Colonic mucosa (tissue), 4 donors: ENCODE data around the gene AGFG1. TPM values are rescaled to one million over a fixed set of nuclear protein-coding genes. Genes with fewer than 3 reads are reported as not detected.

ENCODE experiments used
- DNase-seq: peaks from one replicate; pipeline ENCODE4 v3.0.0-alpha.2; 2020
- H3K27ac ChIP-seq: fragments of 200-600 bp; one replicate; pipeline ENCODE4 v1.8.0; 2021
- H3K27me3 ChIP-seq: fragments of 200-600 bp; one replicate; pipeline ENCODE4 v1.8.0; 2021
- H3K36me3 ChIP-seq: fragments of 200-600 bp; one replicate; pipeline ENCODE4 v1.8.0; 2021
- H3K4me1 ChIP-seq: fragments of 200-600 bp; one replicate; pipeline ENCODE4 v1.8.0; 2021; ENCODE audit warnings: mild to moderate bottlenecking
- H3K4me3 ChIP-seq: fragments of 200-600 bp; one replicate; pipeline ENCODE4 v1.8.0; 2021
- H3K9ac ChIP-seq, 2 donors: one replicate each; pipeline ENCODE4 v1.7.0; 2013; ENCODE audit warnings: control low read depth in 2 of 2, low read depth in 2 of 2, low read length in 2 of 2
- H3K9me3 ChIP-seq: fragments of 200-600 bp; one replicate; pipeline ENCODE4 v1.8.0; 2021
- intact Hi-C: fragments of 100-400 bp; cut with DNase I; formaldehyde crosslinking; loops from one replicate; pipeline ENCODE4 v1.14.1; 2022
- total RNA-seq, 2 donors: library from RNA; stranded (reverse); fragmentation: NEBNext Ultra II Directional in 1 of 2; extraction: Animal tissue kit (Norgen Biotek cat#: 25700) in 1 of 2; gene quantifications; one replicate each; pipeline ENCODE4 v1.2.1, GENCODE V29; 2021
- TF ChIP-seq, protein P1 (sequence below): fragments of 200-600 bp; IDR thresholded peaks from one replicate; pipeline ENCODE4 v1.8.0; 2022; ENCODE audit warnings: antibody characterized with exemption, mild to moderate bottlenecking
- donor health status: healthy.
- donor health status: DM: no; HTN: no; CAD: no.
- donor health status: DM: no; HTN: no; CAD: no.

Gene AGFG1
- total RNA-seq, 2 donors from 2014 or later = 83.3 to 101 TPM

DNA sequence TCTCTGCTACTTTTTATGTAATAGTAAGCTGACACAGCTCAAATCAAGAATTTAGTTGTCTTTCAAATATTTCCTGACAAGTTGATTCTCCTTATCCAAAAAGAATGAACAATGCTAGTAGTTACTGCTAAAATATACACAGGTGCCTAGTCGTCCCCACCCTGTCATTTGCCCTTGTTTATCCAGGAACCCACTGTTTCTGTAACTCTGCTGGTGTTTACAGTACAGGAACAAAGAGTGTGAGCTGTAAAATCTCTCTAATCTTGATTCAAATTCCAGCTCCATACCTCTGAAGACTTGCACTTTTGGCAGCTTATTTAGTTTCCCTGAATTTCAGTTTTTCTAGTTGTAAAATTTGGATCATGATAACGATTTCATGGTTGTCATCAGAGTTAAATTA lies 105.6 kb downstream of the AGFG1 start:
- peak overlapping the region in 1 of 2 donors; percentile 7 for H3K9ac ChIP-seq
- H3K9me3 ChIP-seq = no peaks in the 10 kb centered on the region
- intact Hi-C loops = no loop called here
- peak; percentile 43 for DNase-seq
- TF ChIP-seq, protein P1, sequence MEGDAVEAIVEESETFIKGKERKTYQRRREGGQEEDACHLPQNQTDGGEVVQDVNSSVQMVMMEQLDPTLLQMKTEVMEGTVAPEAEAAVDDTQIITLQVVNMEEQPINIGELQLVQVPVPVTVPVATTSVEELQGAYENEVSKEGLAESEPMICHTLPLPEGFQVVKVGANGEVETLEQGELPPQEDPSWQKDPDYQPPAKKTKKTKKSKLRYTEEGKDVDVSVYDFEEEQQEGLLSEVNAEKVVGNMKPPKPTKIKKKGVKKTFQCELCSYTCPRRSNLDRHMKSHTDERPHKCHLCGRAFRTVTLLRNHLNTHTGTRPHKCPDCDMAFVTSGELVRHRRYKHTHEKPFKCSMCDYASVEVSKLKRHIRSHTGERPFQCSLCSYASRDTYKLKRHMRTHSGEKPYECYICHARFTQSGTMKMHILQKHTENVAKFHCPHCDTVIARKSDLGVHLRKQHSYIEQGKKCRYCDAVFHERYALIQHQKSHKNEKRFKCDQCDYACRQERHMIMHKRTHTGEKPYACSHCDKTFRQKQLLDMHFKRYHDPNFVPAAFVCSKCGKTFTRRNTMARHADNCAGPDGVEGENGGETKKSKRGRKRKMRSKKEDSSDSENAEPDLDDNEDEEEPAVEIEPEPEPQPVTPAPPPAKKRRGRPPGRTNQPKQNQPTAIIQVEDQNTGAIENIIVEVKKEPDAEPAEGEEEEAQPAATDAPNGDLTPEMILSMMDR = no peak
- no peaks in the 10 kb centered on the region for H3K4me1 ChIP-seq
- H3K27me3 ChIP-seq = no peaks in the 10 kb centered on the region
- no peaks in the 10 kb centered on the region for H3K36me3 ChIP-seq
- no peak overlapping the region for H3K4me3 ChIP-seq
- no peak overlapping the region for H3K27ac ChIP-seq

DNA sequence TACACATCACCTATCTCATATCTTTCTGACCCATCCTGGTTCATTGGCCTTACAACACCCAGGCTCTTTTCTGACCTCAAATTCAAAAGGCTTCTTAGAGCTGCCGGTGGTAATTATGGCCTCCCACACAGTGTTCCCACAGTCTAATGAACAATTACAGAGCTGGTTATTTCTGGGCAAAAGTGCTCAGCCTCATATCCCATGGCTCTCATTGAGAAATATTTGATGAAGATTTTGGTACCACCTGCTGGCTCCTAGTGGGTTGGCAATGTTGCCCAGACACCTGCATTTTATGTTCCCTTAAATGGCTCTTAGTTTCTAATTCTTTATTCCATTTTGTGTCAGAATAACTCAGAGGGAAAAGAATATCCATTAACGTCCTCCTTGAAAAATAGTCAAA lies 106.7 kb downstream of the AGFG1 start:
- Histone ChIP-seq H3K27ac (no peak overlapping the region), H3K27me3 (no peaks in the 10 kb centered on the region), H3K4me3 (no peak overlapping the region), H3K36me3 (no peaks in the 10 kb centered on the region), H3K9ac (no peak overlapping the region), H3K9me3 (no peaks in the 10 kb centered on the region), H3K4me1 (no peaks in the 10 kb centered on the region)
- DNase-seq = no peak
- TF ChIP-seq, protein P1 = no peak
- intact Hi-C loops = no loop called here

DNA sequence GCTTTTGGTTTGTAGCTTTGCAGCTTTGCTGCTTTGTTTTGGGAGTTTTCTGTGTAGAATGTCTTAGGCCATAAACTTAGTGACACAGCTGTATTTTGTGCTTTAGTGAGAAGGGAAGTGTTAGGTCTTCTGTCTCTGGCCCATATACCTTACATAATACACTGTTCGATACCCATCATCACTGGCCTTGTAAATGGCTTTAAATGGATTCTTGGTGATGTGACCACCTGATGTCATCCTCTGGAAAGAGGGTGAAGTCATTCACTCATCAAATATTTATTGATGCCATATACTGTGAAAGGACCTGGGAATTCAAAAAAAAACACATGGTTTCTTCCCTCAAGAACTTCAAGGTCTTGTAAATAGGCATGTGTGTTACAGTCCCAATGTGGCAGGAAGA lies 107.8 kb downstream of the AGFG1 start:
- Histone ChIP-seq H3K27me3 (no peaks in the 10 kb centered on the region), H3K9me3 (no peaks in the 10 kb centered on the region), H3K36me3 (no peaks in the 10 kb centered on the region), H3K4me1 (no peaks in the 10 kb centered on the region), H3K27ac (no peak overlapping the region), H3K4me3 (no peak overlapping the region), H3K9ac (no peak overlapping the region)
- TF ChIP-seq, protein P1 = no peak
- no peak for DNase-seq
- intact Hi-C loops = no loop called here

DNA sequence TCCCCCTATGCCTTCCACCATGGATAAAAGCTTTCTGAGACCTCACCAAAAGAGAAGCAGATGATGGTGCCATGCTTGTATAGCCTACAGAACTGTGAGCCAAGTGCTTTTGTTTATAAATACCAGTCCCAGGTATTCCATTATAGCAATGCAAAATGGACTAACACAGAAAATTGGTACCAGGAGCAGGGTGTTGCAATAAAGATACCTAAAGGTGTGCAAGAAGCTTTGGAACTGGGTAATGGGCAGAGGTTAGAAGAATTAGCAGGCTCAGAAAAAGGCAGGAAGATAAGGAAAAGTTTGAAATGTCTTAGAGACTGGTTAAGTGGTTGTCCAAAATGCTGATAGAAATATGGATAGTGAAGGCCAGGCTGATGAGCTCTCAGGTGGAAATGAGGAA lies 110.4 kb downstream of the AGFG1 start:
- Histone ChIP-seq H3K27me3 (no peaks in the 10 kb centered on the region), H3K27ac (no peak overlapping the region), H3K36me3 (no peaks in the 10 kb centered on the region), H3K9me3 (no peaks in the 10 kb centered on the region), H3K4me3 (no peak overlapping the region), H3K9ac (no peak overlapping the region), H3K4me1 (no peaks in the 10 kb centered on the region)
- intact Hi-C loops = no loop called here
- TF ChIP-seq, protein P1 = no peak
- no peak for DNase-seq

DNA sequence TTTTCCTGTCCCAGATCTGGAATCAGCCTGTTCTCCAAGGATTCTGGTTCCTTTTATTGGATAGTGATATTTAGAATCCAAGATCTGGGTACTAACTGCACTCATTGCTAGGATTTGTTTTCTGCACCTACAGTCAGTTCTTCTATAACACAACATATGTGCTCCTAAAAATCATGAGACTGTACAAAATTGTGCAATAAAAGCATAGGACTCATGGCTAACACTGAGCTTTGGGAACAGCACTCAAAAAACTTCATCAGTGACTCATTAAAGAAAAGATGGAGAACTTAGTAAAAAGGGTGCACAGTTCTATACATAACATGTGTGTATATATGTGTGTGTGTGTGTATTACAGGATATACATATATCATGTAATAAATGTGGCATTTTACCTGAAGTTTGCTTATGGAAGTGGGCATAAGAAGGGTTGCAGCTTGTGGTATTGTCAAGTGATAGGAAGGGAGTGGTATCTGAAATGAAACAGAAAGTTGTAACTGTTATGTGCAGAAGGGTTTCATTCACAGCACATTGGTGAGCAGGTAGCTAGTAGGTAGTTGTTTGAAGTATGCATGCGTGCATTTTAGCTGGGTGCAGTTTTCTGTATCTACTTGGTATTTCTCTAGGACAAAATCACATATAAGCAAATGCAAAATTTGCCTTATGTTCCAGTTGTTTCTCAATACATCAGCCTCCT lies 120.9 kb downstream of the AGFG1 start:
- no peaks in the 10 kb centered on the region for H3K9me3 ChIP-seq
- intact Hi-C loops = no loop called here
- H3K27me3 ChIP-seq = no peaks in the 10 kb centered on the region
- H3K4me3 ChIP-seq = no peak overlapping the region
- no peaks in the 10 kb centered on the region for H3K4me1 ChIP-seq
- no peak for DNase-seq
- H3K36me3 ChIP-seq = no peaks in the 10 kb centered on the region
- TF ChIP-seq, protein P1 = no peak
- H3K9ac ChIP-seq = no peak overlapping the region
- H3K27ac ChIP-seq = no peak overlapping the region
